Hematopoietic multipotent progenitor cell (in vitro differentiated cells): ENCODE data around the gene OR10G3. TPM values are rescaled to one million over a fixed set of nuclear protein-coding genes. Genes with fewer than 3 reads are reported as not detected.

ENCODE experiments used
- DNase-seq, 3 donors: peaks; one replicate each; pipeline ENCODE4 v3.0.0-alpha.2; 2011 to 2015; ENCODE audit warnings: low read depth in 2 of 3, low spot score in 2 of 3
- total RNA-seq: library from RNA; depleted of rRNA; stranded (reverse); fragments of >200 nt; gene quantifications from one replicate; pipeline ENCODE4 v1.2.3, GENCODE V29; 2012

The OR10G3 gene
- total RNA-seq, 1 donor, result not detected

DNA sequence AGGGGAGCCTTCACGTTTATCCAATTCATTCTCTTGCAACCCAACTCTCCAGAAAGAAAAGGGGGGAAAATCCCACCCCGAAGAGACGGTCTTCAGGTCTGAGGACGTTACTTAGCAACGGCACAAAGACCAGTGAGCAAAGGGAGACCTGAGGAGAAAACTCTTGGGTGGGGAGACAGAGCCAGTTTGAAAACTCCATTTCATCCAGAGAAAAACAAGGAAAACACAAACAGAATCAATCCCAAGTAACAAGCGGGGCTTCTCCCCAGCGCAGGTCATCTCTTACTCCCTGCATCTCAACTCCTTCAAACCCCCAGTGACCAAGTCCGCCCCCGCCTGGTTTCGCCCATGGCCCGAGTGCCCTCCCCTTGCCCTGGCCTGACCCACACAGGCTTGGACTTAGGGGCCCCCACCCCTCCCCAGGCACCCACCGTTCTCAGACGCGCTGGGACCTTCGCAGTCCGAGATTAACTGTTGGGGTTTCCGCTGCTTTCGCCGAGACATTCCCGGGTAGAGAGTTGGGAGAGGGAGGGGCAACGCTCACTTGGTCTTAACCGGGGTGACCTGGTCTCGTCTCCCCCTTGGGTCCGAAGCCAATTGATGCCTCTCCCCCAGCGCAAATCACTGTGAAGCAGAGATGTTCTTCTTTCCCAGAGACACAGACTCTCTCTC lies 43.3 kb downstream of the OR10G3 start:
- no peak for DNase-seq

DNA sequence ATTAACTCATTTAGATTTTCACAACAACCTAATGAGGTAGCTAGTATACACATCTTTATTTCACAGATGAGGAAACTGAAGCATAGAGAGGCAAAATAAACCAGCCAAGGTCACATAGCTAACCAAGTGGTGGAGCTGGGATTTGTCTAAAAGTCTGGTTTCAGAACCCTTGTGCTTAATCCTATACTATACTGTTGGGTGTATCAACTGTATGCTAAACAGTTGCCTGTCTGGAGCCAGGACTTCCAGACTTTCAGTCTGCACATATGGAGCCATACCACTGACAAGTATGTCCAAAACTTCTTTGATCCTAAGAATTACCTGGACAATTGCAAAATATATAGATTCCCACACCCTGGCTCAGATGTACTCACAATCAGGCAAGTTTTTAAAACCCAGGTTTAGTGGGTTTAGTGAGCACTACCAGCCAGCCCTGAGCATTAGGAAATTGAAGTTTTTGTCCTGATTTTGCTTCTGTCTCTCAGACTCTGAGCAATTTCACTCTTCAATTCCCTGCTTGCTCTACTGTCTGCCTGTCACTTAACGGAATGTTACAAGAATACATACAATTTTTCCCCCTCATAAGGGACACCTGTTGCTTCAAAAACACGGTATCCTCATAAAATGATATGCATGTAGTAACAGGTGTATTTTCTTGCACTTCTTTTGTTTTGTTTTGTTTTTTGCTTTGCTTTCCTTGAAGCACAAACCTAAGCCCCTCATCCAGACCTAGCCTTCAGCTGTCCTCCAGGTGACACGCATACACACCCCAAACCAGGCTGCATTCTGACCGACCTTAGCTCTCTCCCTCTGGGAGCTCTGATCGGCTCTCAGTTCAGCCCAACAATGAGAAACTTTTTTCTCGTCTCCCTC lies 44.1 kb downstream of the OR10G3 start:
- no peak for DNase-seq

DNA sequence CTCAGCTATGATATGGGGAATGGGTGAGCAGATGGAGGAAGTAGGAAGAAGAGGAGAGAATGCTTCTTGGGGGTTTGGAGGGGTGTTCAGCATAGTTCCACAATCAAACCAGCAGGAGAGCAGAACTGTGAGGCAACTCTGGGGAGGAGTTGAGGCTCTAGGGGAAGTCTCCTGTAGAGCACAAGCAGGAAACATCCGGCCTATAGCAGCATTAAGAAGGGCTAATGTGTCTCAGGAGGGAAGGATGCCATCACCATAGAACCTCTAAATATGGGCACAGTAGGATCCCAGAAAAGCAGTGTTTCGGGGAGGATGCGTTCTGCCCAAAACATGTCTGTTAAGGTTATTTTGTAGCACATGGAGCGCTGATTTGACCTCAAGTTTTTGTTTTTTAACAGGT lies 45.3 kb downstream of the OR10G3 start:
- peak in 1 of 3 donors; percentile 39 for DNase-seq

DNA sequence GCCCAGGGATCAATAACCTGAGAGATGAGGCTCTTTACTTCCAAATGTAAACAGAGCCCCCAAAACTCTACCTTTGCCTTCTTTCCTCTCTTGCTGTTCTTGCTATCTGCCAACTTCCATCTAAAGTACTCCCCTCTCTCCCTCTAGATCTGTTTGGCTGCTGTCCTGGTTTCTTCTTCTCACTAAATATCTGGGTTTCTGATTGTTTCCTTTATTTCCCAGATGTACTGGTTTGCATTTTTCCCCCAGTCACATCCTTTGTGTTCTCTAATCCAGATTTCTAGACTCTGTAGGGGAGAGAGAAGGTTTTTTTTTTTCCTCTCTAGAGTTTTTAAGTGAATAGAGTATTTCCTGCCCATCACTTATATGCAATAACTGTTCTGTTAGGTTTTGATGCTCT lies 46.6 kb downstream of the OR10G3 start:
- no peak for DNase-seq

DNA sequence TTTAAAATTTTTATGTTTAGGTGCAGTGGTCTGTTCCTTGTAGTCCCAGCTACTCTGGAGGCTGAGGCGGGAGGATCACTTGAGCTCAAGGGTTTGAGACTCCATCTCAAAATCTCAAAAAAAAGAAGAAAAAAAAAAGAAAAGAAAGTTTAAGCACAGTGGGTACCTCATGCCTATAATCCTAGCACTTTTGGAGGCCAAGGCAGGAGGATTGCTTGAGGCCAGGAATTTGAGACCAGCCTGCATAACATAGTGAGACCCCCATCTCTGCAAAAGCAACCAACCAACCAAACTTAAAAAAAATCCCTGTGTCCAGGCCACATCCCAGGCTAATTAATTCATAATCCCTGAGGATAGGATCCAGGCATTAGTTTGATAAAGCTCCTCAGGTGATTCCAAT lies 50.4 kb downstream of the OR10G3 start:
- no peak for DNase-seq

DNA sequence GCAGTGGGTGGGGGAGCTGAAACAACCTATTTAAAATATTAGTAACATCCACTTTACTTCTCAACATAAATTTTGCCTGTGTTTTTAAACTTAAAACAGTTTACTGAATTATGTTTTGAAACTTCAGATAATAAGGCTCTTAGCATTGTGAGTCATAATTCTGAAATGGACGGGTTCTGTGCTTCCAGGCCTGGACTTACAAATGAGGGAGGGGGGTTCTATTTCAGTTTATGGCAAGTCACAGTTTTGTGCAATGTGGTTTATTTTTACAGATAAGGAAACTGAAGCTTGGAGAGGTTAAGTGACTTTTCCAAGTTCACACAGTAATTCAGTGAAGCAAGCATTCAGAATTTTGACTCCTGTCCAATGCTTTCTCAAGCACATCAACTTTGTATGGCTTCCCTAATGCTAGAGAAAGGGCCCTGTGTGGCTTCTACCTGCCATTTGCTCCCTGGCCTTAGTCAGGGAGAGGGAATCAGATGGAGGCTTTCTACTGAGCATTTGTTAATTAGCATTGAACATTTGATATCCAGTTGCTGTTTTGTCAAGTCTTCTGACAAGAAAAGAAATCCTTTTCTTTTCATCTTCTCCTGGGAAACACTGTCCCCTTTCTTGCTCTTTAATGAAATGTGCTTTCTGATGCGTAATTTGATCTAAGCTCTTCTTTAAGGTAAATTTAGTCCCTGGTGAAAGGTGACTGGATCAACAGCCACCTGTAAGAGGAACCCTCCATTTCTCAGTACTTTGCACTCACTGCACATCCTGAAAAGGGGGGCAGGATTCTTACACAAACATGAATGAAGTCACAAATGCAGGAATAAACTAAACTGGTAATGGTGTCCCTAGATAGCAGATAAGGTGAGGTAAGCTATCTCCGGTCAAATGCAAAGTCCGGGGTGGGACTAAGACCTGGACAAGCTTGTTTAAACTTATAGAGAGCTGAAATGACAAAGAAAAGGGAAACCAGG lies 51.2 kb downstream of the OR10G3 start:
- DNase-seq, result no peak

DNA sequence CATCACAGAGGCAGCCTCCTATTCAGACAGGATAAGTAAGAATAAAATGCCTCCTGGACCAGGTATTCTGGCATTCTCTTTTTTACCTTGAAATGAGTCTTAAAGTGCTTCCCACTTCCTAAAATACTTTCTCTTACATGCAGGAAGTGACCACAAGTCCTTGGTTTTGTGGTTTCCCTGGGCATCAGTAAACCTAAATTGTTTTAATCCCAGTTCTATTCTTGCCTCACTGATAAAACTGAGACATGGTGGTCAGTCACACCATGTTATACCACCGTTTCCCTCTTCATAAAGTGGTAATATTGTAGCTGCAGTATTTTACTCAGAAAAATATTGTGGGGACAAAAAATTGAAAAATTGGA lies 52.6 kb downstream of the OR10G3 start:
- no peak for DNase-seq

DNA sequence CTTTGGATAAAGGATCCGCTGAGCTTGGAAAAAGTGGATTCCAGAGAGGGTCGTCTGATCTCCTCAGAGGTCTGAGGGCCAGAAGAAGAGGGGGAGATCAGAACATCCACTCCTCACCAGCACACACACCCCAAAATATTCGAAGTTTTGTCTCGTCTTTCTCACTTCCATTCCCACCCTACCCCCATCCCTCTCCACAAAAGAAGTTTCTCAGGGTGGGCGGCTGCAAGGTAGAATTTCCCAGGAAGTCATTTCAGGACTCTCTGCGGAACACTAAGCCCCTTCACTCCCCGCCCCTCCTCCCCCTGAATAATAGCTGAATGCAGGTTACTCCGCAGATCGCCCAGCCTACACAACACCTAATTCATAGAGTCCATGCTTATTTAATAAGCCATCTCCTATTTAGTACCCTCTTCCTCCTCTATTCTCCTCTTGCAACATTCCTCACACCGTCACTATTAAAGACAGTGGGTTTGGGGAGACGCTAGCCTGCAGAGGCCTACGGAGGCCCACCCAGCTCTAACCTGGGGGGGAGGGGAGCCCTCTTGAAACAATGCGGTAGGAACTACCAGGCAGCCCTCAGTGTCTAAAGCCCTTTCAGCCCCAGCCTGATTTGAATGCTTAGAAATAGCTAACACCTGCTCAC lies 53.1 kb downstream of the OR10G3 start:
- DNase-seq, result no peak

DNA sequence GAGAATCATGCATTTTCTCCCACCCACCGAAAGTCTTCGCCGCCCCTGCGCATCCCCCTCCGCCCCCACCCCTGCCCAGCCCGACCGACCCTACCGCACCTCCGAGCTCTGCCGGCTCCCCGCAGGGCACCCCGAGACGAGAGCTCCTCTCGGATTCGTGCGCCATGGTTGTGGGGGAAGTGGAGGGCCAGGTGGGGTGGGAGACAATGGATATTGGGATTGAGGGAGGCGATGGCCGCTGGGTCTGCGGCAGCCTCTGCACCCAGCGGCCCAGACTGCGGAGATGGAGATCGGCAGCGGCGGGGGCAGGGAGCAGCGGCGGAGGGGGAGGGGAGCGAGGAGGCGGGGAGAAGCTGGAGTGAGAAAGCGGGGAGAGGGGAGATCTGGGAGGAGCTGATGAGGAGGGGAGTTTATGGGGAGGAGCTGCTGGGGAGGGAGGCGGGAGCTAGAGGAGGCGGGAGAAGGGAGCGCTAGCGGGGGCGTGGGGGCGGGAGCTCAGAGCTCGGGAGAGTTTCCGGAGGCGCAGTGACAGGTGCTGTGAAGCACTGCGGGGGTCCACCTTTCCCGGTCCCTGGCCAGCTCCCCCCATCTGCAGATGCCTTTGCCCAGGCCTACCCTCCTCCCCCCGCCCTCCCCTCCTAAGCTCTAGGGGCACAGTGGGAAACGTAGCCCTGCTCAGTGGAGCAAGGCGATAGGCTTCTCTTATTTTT lies 53.8 kb downstream of the OR10G3 start, which contains the start of gene SALL2:
Gene SALL2, minus strand, starts transcription at position 385 of the 710 bp plus-strand sequence. Its CDS starts 219 bp downstream, at position 166.
- DNase-seq, result peak; percentile 14 to 72 (median 68)

DNA sequence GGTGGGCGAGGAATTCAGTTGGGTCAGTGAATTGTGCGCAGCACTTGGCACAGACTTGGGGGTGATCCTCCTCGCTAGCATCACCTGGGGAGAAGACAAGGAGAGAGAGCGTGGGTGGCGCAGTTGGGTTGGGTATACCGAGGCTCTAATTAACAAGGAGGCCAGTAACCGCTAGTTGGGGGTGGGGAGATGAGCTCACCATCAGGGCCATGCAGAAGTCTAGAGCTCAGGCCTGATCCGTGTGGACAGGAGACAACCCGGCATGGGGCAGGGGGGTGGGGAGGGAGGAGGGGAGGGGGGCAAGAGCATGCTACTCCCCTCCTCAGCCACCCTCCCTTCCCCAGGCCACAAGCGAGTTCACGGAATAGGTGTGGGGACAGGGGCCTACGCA lies 54.3 kb downstream of the OR10G3 start:
- no peak for DNase-seq

DNA sequence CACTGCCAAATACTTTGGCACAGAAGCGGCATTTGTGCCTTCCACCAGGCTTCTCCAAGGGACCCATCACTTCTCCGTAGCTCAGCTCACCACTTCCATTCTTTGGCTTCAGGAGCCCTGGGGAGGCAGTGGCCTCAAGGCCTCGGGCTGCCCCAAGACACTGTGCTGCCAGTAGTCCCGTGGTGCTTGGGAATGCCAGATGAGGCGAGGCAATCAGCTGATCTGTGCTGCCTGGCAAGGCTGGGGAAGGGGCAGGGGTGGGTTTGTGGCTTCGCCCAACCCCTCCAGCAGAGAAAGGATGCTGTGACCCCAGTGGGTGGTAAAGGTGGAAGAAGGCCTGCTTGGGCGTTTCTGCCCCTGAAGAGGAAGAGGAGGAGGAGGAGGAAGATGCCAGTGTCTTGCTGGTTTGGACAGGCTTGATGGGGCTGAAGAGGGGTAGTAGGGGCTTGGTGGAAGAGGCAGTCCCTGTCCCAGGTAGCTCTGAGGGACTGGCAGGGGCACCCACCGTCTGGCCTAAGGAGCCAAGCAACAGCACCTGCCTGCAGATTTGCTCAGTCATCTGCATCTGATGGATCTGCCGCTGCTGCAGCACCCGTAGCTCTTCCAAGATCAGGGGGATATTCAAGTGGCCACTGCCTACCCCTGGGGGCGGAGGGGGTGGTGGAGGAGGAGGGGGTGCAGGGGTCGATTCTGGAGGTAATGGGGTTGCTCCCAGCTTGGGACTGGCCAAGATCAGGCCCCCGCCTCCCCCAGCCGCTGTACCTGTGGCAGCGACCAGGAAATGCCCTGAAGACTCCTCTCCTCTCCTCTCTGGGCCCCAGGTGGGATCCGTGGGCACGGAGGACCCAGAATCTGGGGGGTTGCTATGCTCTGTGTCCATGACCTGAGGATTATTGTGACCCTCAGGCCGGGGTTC lies 55.0 kb downstream of the OR10G3 start:
- no peak for DNase-seq

DNA sequence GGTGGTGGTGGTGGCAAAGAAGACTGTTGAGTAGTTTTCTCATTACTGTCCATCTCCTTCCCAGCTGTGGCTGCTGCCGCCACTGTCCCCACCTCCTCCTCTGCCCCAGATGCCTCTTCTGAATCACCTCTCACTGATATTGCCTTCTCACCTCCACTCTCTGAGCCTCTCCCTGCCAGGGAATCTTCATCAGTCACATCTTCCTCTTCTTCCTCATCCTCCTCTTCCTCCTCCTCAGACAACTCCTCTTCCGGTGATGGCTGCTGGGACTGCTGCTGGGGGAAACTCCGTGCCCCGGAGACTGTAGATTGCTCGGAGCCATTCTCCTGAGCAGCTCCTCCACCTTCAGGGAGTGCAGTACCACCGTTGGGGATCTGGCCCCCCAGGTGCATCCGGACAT lies 56.7 kb downstream of the OR10G3 start:
- no peak for DNase-seq

DNA sequence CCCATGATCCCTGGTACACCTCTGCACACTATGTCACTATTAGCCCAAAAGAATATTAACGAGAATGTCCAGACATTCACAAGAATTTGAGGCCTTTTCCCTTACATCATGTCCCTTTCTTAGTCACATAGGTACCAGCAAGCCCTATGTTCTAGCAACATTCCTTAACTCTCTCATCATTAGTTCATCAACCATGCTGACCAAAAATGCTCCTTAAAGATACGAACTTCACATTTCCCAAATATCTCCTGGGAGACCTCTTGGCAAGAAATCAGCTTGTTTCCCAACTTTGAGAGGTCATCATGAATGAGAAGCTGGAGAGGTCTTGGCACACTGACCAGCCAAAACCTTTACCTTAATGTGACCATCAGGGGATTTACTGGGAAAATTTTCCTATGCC lies 58.4 kb downstream of the OR10G3 start:
- no peak for DNase-seq

DNA sequence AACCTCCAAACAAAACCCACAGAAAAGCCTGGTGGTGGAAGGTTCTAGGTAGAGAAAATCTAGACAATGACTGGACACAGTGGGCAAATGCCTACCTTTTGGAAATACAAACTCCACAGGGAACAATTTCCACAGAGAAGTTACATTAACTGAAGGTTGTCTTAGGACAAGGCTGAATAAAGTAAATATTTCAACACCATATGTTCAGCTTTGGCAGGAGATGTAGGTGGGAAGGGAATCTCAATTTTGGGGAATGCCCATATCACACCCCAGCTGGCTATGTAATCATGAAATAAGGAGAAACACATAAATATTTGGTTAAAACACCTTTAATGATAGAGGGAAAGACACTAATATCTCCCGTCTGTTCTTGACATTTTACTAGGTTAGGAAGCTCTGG lies 59.1 kb downstream of the OR10G3 start:
- DNase-seq, result no peak

DNA sequence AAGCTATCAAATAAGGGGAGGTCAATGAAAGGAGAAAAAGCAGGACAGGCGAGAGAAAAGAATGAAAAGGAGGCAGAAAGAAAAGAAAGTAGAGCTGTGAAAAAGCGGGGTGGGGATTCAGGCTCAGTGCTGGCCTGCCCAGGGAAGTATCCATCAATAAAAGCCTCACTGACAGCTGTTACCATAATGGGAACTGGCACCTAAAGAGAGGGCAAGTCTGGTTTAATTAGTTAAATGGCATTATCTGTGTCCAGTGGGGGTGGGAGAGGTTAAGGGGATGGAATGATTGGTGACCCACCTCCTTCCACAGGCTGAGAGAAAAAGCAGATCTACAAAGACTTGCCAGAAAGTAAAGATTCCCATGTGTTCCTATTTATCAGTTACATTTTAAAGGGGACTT lies 61.2 kb downstream of the OR10G3 start:
- DNase-seq, result no peak
